ENCODE measurements around the gene C2CD4D. TPM values are rescaled to one million over a fixed set of nuclear protein-coding genes. Genes with fewer than 3 reads are reported as not detected.

The C2CD4D gene
- total RNA-seq, 1 experiment from 2014 or later: 0.17 TPM

DNA sequence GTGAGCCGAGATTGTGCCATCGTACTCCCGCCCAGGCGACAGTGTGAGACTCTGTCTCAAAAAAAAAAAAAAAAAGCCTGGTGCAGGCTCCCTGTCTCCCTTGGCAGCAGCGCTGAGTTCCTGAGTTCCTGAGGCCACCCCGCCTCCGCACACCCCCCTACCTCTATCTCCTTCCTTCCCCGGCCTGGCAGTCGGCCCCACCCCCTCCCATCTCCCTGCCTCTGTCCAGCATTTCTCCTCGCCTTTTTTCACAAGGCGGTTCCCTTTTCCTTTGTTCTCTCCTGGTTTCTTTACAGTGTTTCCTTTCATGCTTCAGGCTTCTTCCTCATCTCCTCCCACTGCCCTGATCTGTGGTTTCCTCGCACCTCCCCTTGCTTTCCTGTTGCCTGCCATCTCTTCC is 10.7 kb downstream of the C2CD4D start:
- DNase-seq (ENCODE audit: low read depth, low spot score): no peak
- BruUV-seq (replicated peaks): no TSS peak
- H3K36me3 ChIP-seq (ENCODE audit: control insufficient read depth in 1 of 2, insufficient read depth in 2 of 2, low read length in 2 of 2): no peaks in the 10 kb centered on the region
- ChIA-PET POLR2A (no interaction called here), CTCF (interaction anchor here (1.5 kb wide), 1 partner anchor 8 kb away, joined by 3 read pairs; no protein-coding TSS in a partner anchor), RAD21 (ENCODE audit: low non-redundant PET in 1 of 2, low total read pairs in 2 of 2, uncharacterized antibody in 2 of 2, unreplicated experiment in 2 of 2) (no interaction called here)
- H3K79me2 ChIP-seq (ENCODE audit: insufficient read depth, low read length): no peaks in the 10 kb centered on the region
- no peak for TF ChIP-seq EZH2 (IDR thresholded peaks at IDR 0.05)
- TF ChIP-seq, protein P1, sequence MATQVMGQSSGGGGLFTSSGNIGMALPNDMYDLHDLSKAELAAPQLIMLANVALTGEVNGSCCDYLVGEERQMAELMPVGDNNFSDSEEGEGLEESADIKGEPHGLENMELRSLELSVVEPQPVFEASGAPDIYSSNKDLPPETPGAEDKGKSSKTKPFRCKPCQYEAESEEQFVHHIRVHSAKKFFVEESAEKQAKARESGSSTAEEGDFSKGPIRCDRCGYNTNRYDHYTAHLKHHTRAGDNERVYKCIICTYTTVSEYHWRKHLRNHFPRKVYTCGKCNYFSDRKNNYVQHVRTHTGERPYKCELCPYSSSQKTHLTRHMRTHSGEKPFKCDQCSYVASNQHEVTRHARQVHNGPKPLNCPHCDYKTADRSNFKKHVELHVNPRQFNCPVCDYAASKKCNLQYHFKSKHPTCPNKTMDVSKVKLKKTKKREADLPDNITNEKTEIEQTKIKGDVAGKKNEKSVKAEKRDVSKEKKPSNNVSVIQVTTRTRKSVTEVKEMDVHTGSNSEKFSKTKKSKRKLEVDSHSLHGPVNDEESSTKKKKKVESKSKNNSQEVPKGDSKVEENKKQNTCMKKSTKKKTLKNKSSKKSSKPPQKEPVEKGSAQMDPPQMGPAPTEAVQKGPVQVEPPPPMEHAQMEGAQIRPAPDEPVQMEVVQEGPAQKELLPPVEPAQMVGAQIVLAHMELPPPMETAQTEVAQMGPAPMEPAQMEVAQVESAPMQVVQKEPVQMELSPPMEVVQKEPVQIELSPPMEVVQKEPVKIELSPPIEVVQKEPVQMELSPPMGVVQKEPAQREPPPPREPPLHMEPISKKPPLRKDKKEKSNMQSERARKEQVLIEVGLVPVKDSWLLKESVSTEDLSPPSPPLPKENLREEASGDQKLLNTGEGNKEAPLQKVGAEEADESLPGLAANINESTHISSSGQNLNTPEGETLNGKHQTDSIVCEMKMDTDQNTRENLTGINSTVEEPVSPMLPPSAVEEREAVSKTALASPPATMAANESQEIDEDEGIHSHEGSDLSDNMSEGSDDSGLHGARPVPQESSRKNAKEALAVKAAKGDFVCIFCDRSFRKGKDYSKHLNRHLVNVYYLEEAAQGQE (IDR thresholded peaks at IDR 0.05; ENCODE audit: low read depth): no peak
- TF ChIP-seq, protein P2, sequence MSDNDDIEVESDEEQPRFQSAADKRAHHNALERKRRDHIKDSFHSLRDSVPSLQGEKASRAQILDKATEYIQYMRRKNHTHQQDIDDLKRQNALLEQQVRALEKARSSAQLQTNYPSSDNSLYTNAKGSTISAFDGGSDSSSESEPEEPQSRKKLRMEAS (IDR thresholded peaks at IDR 0.05): no peak
- no peak for TF ChIP-seq POLR2AphosphoS5 (IDR thresholded peaks at IDR 0.05; ENCODE audit: low read depth, low read length)
- TF ChIP-seq ZFX (IDR thresholded peaks at IDR 0.05): no peak
- TF ChIP-seq YY1 (IDR thresholded peaks at IDR 0.05; ENCODE audit: extremely low read depth, insufficient replicate concordance, low read depth, low read length): no peak
- TF ChIP-seq, protein P3, sequence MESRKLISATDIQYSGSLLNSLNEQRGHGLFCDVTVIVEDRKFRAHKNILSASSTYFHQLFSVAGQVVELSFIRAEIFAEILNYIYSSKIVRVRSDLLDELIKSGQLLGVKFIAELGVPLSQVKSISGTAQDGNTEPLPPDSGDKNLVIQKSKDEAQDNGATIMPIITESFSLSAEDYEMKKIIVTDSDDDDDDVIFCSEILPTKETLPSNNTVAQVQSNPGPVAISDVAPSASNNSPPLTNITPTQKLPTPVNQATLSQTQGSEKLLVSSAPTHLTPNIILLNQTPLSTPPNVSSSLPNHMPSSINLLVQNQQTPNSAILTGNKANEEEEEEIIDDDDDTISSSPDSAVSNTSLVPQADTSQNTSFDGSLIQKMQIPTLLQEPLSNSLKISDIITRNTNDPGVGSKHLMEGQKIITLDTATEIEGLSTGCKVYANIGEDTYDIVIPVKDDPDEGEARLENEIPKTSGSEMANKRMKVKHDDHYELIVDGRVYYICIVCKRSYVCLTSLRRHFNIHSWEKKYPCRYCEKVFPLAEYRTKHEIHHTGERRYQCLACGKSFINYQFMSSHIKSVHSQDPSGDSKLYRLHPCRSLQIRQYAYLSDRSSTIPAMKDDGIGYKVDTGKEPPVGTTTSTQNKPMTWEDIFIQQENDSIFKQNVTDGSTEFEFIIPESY (IDR thresholded peaks at IDR 0.05; ENCODE audit: extremely low read depth, insufficient replicate concordance, low read length): no peak
- no peak for TF ChIP-seq TCF7L2 (IDR thresholded peaks at IDR 0.05; ENCODE audit: borderline replicate concordance, extremely low read depth, insufficient read depth, insufficient read length)
- no peak for TF ChIP-seq RAD21 (IDR thresholded peaks at IDR 0.05; ENCODE audit: low read depth)
- no peak for TF ChIP-seq EZH2phosphoT487 (IDR thresholded peaks at IDR 0.05; ENCODE audit: borderline replicate concordance)
- no peak for TF ChIP-seq CEBPB (IDR thresholded peaks at IDR 0.05; ENCODE audit: low read depth)
- TF ChIP-seq, protein P4, sequence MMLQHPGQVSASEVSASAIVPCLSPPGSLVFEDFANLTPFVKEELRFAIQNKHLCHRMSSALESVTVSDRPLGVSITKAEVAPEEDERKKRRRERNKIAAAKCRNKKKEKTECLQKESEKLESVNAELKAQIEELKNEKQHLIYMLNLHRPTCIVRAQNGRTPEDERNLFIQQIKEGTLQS (IDR thresholded peaks at IDR 0.05): no peak
- no peak for TF ChIP-seq JUND (IDR thresholded peaks at IDR 0.05)
- no peak overlapping the region for H3K9ac ChIP-seq (ENCODE audit: low read length)
- H3K9me3 ChIP-seq (ENCODE audit: control insufficient read depth in 1 of 2, insufficient read depth in 1 of 2, low read depth in 1 of 2, low read length in 2 of 2): no peaks in the 10 kb centered on the region
- intact Hi-C loops (cut with micrococcal nuclease): no loop called here
- peaks cover 23 to 49% of the 10 kb centered on the region in 2 experiments for H3K4me1 ChIP-seq (ENCODE audit: control insufficient read depth in 1 of 2, insufficient read depth in 2 of 2, low read length in 2 of 2)
- H4K20me1 ChIP-seq (ENCODE audit: insufficient read depth): no peaks in the 10 kb centered on the region
- no peak overlapping the region for H2AFZ ChIP-seq (ENCODE audit: low read depth, low read length, poor library complexity, severe bottlenecking)
- H3K27ac ChIP-seq (ENCODE audit: low read depth, low read length): no peak overlapping the region
- H3K4me3 ChIP-seq (replicated peaks in 1 of 2; ENCODE audit: low read depth in 1 of 2, low read length in 2 of 2): no peak overlapping the region
- no peaks in the 10 kb centered on the region for H3K9me2 ChIP-seq (ENCODE audit: insufficient read depth)
- ATAC-seq: no peak
- no peaks in the 10 kb centered on the region for H3K27me3 ChIP-seq (ENCODE audit: insufficient read depth, low read length)
- H3K4me2 ChIP-seq (ENCODE audit: low read length): no peak overlapping the region
